Measurements from ENCODE around the gene UBE2K. TPM values are rescaled to one million over a fixed set of nuclear protein-coding genes. Genes with fewer than 3 reads are reported as not detected.

UBE2K gene
- total RNA-seq, 1 experiment from 2014 or later, result 126 TPM

- Histone ChIP-seq H3K4me2 (ENCODE audit: low read length) (no peak overlapping the region), H3K9me2 (ENCODE audit: insufficient read depth) (no peaks in the 10 kb centered on the region), H2AFZ (ENCODE audit: low read depth, low read length, poor library complexity, severe bottlenecking) (no peak overlapping the region), H3K9me3 (ENCODE audit: control insufficient read depth in 1 of 2, insufficient read depth in 1 of 2, low read depth in 1 of 2, low read length in 2 of 2) (no peaks in the 10 kb centered on the region), H3K79me2 (ENCODE audit: insufficient read depth, low read length) (no peaks in the 10 kb centered on the region), H3K9ac (ENCODE audit: low read length) (no peak overlapping the region), H3K4me1 (ENCODE audit: control insufficient read depth in 1 of 2, insufficient read depth in 2 of 2, low read length in 2 of 2) (no peaks in the 10 kb centered on the region), H3K4me3 (replicated peaks in 1 of 2; ENCODE audit: low read depth in 1 of 2, low read length in 2 of 2) (no peak overlapping the region), H3K27ac (ENCODE audit: low read depth, low read length) (no peak overlapping the region), H3K27me3 (ENCODE audit: insufficient read depth, low read length) (no peaks in the 10 kb centered on the region), H3K36me3 (ENCODE audit: control insufficient read depth in 1 of 2, insufficient read depth in 2 of 2, low read length in 2 of 2) (no peaks in the 10 kb centered on the region), H4K20me1 (ENCODE audit: insufficient read depth) (no peaks in the 10 kb centered on the region)
- ChIA-PET RAD21 (ENCODE audit: low non-redundant PET in 1 of 2, low total read pairs in 2 of 2, uncharacterized antibody in 2 of 2, unreplicated experiment in 2 of 2) (no interaction called here), CTCF (no interaction called here), POLR2A (no interaction called here)
- intact Hi-C loops (cut with micrococcal nuclease), result no loop called here
- no TSS peak for BruUV-seq (replicated peaks)
- DNase-seq (ENCODE audit: low read depth, low spot score) (no peak), ATAC-seq (no peak)
- TF ChIP-seq RAD21 (IDR thresholded peaks at IDR 0.05; ENCODE audit: low read depth), result no peak
- no peak for TF ChIP-seq ELF1 (IDR thresholded peaks at IDR 0.05; ENCODE audit: borderline replicate concordance, low read depth)
- TF ChIP-seq, protein P1, sequence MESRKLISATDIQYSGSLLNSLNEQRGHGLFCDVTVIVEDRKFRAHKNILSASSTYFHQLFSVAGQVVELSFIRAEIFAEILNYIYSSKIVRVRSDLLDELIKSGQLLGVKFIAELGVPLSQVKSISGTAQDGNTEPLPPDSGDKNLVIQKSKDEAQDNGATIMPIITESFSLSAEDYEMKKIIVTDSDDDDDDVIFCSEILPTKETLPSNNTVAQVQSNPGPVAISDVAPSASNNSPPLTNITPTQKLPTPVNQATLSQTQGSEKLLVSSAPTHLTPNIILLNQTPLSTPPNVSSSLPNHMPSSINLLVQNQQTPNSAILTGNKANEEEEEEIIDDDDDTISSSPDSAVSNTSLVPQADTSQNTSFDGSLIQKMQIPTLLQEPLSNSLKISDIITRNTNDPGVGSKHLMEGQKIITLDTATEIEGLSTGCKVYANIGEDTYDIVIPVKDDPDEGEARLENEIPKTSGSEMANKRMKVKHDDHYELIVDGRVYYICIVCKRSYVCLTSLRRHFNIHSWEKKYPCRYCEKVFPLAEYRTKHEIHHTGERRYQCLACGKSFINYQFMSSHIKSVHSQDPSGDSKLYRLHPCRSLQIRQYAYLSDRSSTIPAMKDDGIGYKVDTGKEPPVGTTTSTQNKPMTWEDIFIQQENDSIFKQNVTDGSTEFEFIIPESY (IDR thresholded peaks at IDR 0.05; ENCODE audit: extremely low read depth, insufficient replicate concordance, low read length), result no peak
- no peak for TF ChIP-seq POLR2A (IDR thresholded peaks at IDR 0.05; ENCODE audit: borderline replicate concordance, extremely low read depth, insufficient read depth, insufficient read length)
- TF ChIP-seq EGR1 (IDR thresholded peaks at IDR 0.05; ENCODE audit: low read depth), result no peak
- TF ChIP-seq SRF (IDR thresholded peaks at IDR 0.05; ENCODE audit: low read depth), result no peak
- no peak for TF ChIP-seq CTCF (IDR thresholded peaks at IDR 0.05 in 2 of 3, conservative IDR thresholded peaks at IDR 0.05 in 1 of 3; ENCODE audit: borderline replicate concordance in 1 of 3, insufficient read depth in 1 of 3, low read depth in 2 of 3, low read length in 2 of 3)
- TF ChIP-seq CEBPB (IDR thresholded peaks at IDR 0.05; ENCODE audit: low read depth), result no peak
- TF ChIP-seq SP1 (IDR thresholded peaks at IDR 0.05; ENCODE audit: low read depth), result no peak
- no peak for TF ChIP-seq ZNF274 (IDR thresholded peaks at IDR 0.05; ENCODE audit: low read depth, low read length)
- no peak for TF ChIP-seq YY1 (IDR thresholded peaks at IDR 0.05; ENCODE audit: extremely low read depth, insufficient replicate concordance, low read depth, low read length)
- no peak for TF ChIP-seq ZFX (IDR thresholded peaks at IDR 0.05)
- TF ChIP-seq EZH2 (IDR thresholded peaks at IDR 0.05), result no peak
- TF ChIP-seq SIN3A (IDR thresholded peaks at IDR 0.05; ENCODE audit: low read depth), result no peak
Measured at GRCh38 chr4:39648827-39649558, 48.9 kb upstream of the UBE2K start.
